ENCODE results near the gene ATG16L1.

The ATG16L1 gene

GRCh38 chr2:233271693-233272092 is 20.2 kb downstream of the ATG16L1 start (continued):
- TF ChIP-seq ZNF184 (tag by site-specific recombination; IDR thresholded peaks at IDR 0.05): no peak
- no peak for TF ChIP-seq GLI2 (tag by site-specific recombination; IDR thresholded peaks at IDR 0.05; ENCODE audit: borderline replicate concordance, low read depth)
- no peak for TF ChIP-seq ZBTB17 (tag by site-specific recombination; IDR thresholded peaks at IDR 0.05)

GRCh38 chr2:233273120-233273519 is 21.6 kb downstream of the ATG16L1 start:
- Histone ChIP-seq H3K9me3 (ENCODE audit: control insufficient read depth, insufficient read depth, low read depth, low read length) (no peaks in the 10 kb centered on the region), H3K4me1 (ENCODE audit: control insufficient read depth, insufficient read depth, low read length) (no peaks in the 10 kb centered on the region), H3K4me3 (ENCODE audit: low read depth, low read length) (no peak overlapping the region), H3K27ac (ENCODE audit: extremely low read depth, low read depth, low read length) (no peak overlapping the region), H3K36me3 (ENCODE audit: control insufficient read depth in 2 of 2, insufficient read depth in 1 of 2, low read length in 2 of 2) (peaks cover 47 to 96% of the 10 kb centered on the region in 2 experiments)
- TF ChIP-seq ZNF645 (tag by site-specific recombination; IDR thresholded peaks at IDR 0.05) (no peak), ZNF501 (tag by site-specific recombination; IDR thresholded peaks at IDR 0.05) (no peak), ZNF148 (tag by site-specific recombination; IDR thresholded peaks at IDR 0.05; ENCODE audit: borderline replicate concordance) (no peak), ZNF10 (tag by site-specific recombination; IDR thresholded peaks at IDR 0.05) (no peak), ZNF280D (tag by site-specific recombination; IDR thresholded peaks at IDR 0.05) (no peak), SCRT1 (tag by site-specific recombination; IDR thresholded peaks at IDR 0.05; ENCODE audit: borderline replicate concordance) (no peak), AEBP2 (tag by site-specific recombination; IDR thresholded peaks at IDR 0.05; ENCODE audit: borderline replicate concordance) (no peak), EGR2 (tag by site-specific recombination; IDR thresholded peaks at IDR 0.05; ENCODE audit: low read depth) (no peak), OVOL3 (tag by site-specific recombination; IDR thresholded peaks at IDR 0.05) (no peak), ZNF555 (tag by site-specific recombination; conservative IDR thresholded peaks at IDR 0.05) (no peak), ZNF221 (tag by site-specific recombination; IDR thresholded peaks at IDR 0.05; ENCODE audit: borderline replicate concordance) (no peak), ZNF624 (tag by site-specific recombination; IDR thresholded peaks at IDR 0.05) (no peak), ZNF701 (tag by site-specific recombination; IDR thresholded peaks at IDR 0.05) (no peak), KLF16 (tag by site-specific recombination; IDR thresholded peaks at IDR 0.05) (no peak)
- ChIA-PET POLR2A (no interaction called here), CTCF (no interaction called here)

All from HEK293 (cell line).